Body of pancreas (tissue), 4 donors: Measurements from ENCODE around the gene HOMER2. TPM values are rescaled to one million over a fixed set of nuclear protein-coding genes. Genes with fewer than 3 reads are reported as not detected.

ENCODE experiments used
- ATAC-seq: fragments of 150-250 bp; one replicate; pipeline ENCODE4 v1.9.1; 2016
- DNase-seq, 4 donors: peaks; one replicate each; pipeline ENCODE4 v3.0.0-alpha.2; 2019
- H3K27ac ChIP-seq, 4 donors: fragments of 200-600 bp; sonication (generic); 1 replicate in 3 of 4; 2 replicates in 1 of 4; pipeline versions ENCODE4 v1.5.1 to v1.6.1; 2016 to 2019; ENCODE audit warnings: mild to moderate bottlenecking in 1 of 4, mixed read lengths in 1 of 4, moderate library complexity in 1 of 4
- H3K27me3 ChIP-seq, 2 donors: fragments of 200-600 bp; sonication (generic); one replicate each; pipeline ENCODE4 v1.6.0; 2016; ENCODE audit warnings: mild to moderate bottlenecking in 1 of 2
- H3K36me3 ChIP-seq, 2 donors: fragments of 200-600 bp; sonication (generic); replicated peaks in 1 of 2; 2 replicates each; pipeline ENCODE4 v1.5.1; 2016; ENCODE audit warnings: low read depth in 2 of 2; ENCODE audit not compliant: insufficient read depth in 1 of 2
- H3K4me1 ChIP-seq: fragments of 200-600 bp; sonication (generic); one replicate; pipeline ENCODE4 v1.6.0; 2016
- H3K4me3 ChIP-seq, 2 donors: fragments of 200-600 bp; sonication (generic); 1 replicate in 1 of 2; 2 replicates in 1 of 2; pipeline ENCODE4 v1.5.1; 2016 to 2019
- H3K9me3 ChIP-seq, 3 donors: fragments of 200-600 bp; sonication (generic); 1 replicate in 2 of 3; 2 replicates in 1 of 3; pipeline ENCODE4 v1.5.1; 2016
- POLR2A ChIP-seq, 3 donors: fragments of 450-650 bp; IDR thresholded peaks; one replicate each; pipeline ENCODE4 v1.6.1; 2016; ENCODE audit warnings: antibody characterized with exemption in 3 of 3, mild to moderate bottlenecking in 2 of 3
- WGBS, 2 donors: methylation state at CpG; one replicate each; pipeline ENCODE4 v1.1.5; 2017; 5-methylcytosine and 5-hydroxymethylcytosine counted together
- intact Hi-C: fragments of 100-400 bp; cut with DNase I; formaldehyde crosslinking; loops from one replicate; pipeline ENCODE4 v1.15.1; 2023
- total RNA-seq, 2 donors: library from RNA; depleted of rRNA; stranded (reverse); fragments of >200 nt; gene quantifications; one replicate each; pipeline ENCODE4 v1.1.0, GENCODE V29; 2016
- TF ChIP-seq, protein P1 (sequence below), 7 experiments: fragments of 450-650 bp in 4 of 7; fragments of 200-600 bp in 3 of 7; sonication (generic) in 3 of 7; IDR thresholded peaks; one replicate each; pipeline ENCODE4 v1.5.1; 2016 to 2019; ENCODE audit warnings: antibody characterized with exemption in 7 of 7

The HOMER2 gene
- total RNA-seq, 2 donors from 2014 or later = 331 to 469 TPM

- peaks cover 87% of the 10 kb centered on the region for H3K4me1 ChIP-seq
- peak overlapping the region in 3 of 4 donors; percentile 40 to 86 (median 80) for H3K27ac ChIP-seq
- DNase-seq (no peak), ATAC-seq (no peak)
- no peaks in the 10 kb centered on the region for H3K9me3 ChIP-seq
- H3K27me3 ChIP-seq = no peaks in the 10 kb centered on the region
- no peak overlapping the region for H3K4me3 ChIP-seq
- WGBS, 2 donors = 59 to 63% methylated on average over 8 of the region's 8 CpGs
- intact Hi-C loops = no loop called here
- TF ChIP-seq, protein P1, sequence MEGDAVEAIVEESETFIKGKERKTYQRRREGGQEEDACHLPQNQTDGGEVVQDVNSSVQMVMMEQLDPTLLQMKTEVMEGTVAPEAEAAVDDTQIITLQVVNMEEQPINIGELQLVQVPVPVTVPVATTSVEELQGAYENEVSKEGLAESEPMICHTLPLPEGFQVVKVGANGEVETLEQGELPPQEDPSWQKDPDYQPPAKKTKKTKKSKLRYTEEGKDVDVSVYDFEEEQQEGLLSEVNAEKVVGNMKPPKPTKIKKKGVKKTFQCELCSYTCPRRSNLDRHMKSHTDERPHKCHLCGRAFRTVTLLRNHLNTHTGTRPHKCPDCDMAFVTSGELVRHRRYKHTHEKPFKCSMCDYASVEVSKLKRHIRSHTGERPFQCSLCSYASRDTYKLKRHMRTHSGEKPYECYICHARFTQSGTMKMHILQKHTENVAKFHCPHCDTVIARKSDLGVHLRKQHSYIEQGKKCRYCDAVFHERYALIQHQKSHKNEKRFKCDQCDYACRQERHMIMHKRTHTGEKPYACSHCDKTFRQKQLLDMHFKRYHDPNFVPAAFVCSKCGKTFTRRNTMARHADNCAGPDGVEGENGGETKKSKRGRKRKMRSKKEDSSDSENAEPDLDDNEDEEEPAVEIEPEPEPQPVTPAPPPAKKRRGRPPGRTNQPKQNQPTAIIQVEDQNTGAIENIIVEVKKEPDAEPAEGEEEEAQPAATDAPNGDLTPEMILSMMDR (IDR thresholded peaks at IDR 0.05) = no peak
- TF ChIP-seq POLR2A (IDR thresholded peaks at IDR 0.05) = no peak
- H3K36me3 ChIP-seq = no peaks in the 10 kb centered on the region
Observed at GRCh38 chr15:82946155-82946701, 6.3 kb downstream of the HOMER2 start.

DNA sequence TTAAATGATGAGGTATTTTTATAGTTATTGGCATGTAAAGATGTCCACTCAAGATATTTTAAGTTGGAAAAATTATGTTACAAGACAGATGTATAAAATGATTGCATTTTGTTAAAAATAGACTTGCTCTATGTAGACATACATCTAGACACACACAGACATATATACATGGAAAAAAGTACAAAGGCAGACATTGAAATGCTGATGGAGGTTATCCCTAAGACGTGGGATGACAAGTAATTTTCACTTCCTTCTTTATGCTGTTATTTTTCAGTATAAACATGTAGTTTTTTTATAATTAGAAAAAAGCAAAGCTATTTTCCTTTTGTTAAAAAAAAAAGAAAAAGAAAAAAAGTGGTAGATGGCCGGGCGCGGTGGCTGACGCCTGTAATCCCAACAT is 7.2 kb downstream of the HOMER2 start:
- H3K27me3 ChIP-seq = no peaks in the 10 kb centered on the region
- no peak overlapping the region for H3K4me3 ChIP-seq
- no peaks in the 10 kb centered on the region for H3K9me3 ChIP-seq
- TF ChIP-seq, protein P1 (IDR thresholded peaks at IDR 0.05) = no peak
- TF ChIP-seq POLR2A (IDR thresholded peaks at IDR 0.05) = no peak
- WGBS, 2 donors = 71 to 91% methylated on average over 5 of the region's 5 CpGs
- peak overlapping the region in 2 of 4 donors; percentile 80 to 86 for H3K27ac ChIP-seq
- peaks cover 96% of the 10 kb centered on the region for H3K4me1 ChIP-seq
- ATAC-seq = no peak
- intact Hi-C loops = no loop called here
- DNase-seq = no peak
- no peaks in the 10 kb centered on the region for H3K36me3 ChIP-seq

GRCh38 chr15:82944821-82945220 is 7.7 kb downstream of the HOMER2 start:
- peak overlapping the region in 3 of 4 donors; percentile 80 to 86 (median 82) for H3K27ac ChIP-seq
- 29 to 39% methylated on average over 5 of the region's 5 CpGs for WGBS, 2 donors
- intact Hi-C loops = no loop called here

GRCh38 chr15:82944056-82944455 is 8.5 kb downstream of the HOMER2 start:
- Histone ChIP-seq H3K4me1 (peaks cover 97% of the 10 kb centered on the region), H3K4me3 (no peak overlapping the region), H3K36me3 (no peaks in the 10 kb centered on the region), H3K9me3 (no peaks in the 10 kb centered on the region), H3K27ac (peak overlapping the region in 3 of 4 donors; percentile 80 to 86 (median 82)), H3K27me3 (no peaks in the 10 kb centered on the region)
- DNase-seq = no peak
- 55 to 57% methylated on average over 5 of the region's 5 CpGs for WGBS, 2 donors
- TF ChIP-seq POLR2A (IDR thresholded peaks at IDR 0.05) = no peak
- TF ChIP-seq, protein P1 (IDR thresholded peaks at IDR 0.05) = no peak
- no peak for ATAC-seq
- intact Hi-C loops = no loop called here

More at GRCh38 chr15:82944821-82945220, 7.7 kb downstream of the HOMER2 start:
- TF ChIP-seq, protein P1 (IDR thresholded peaks at IDR 0.05) = no peak
- no peak for TF ChIP-seq POLR2A (IDR thresholded peaks at IDR 0.05)
- H3K4me3 ChIP-seq = no peak overlapping the region
- no peak for DNase-seq
- no peaks in the 10 kb centered on the region for H3K36me3 ChIP-seq
- no peaks in the 10 kb centered on the region for H3K27me3 ChIP-seq
- ATAC-seq = no peak
- H3K4me1 ChIP-seq = peaks cover 99% of the 10 kb centered on the region
- H3K9me3 ChIP-seq = no peaks in the 10 kb centered on the region

- DNase-seq (peak in 1 of 4 donors; percentile 52), ATAC-seq (peak; percentile 41)
- intact Hi-C loops = no loop called here
- Histone ChIP-seq H3K27ac (peak overlapping the region; percentile 80 to 86 (median 84)), H3K4me1 (peaks cover 97% of the 10 kb centered on the region), H3K36me3 (no peaks in the 10 kb centered on the region), H3K9me3 (no peaks in the 10 kb centered on the region), H3K4me3 (no peak overlapping the region), H3K27me3 (no peaks in the 10 kb centered on the region)
- TF ChIP-seq, protein P1 (IDR thresholded peaks at IDR 0.05) = peak in 1 of 7 experiments; percentile 9
- TF ChIP-seq POLR2A (IDR thresholded peaks at IDR 0.05) = no peak
- 43 to 53% methylated on average over 3 of the region's 3 CpGs for WGBS, 2 donors
Observed at GRCh38 chr15:82943176-82943575, 9.3 kb downstream of the HOMER2 start.
